HG02885 (cell line): ENCODE results near the gene TMEM203.
"Not testable (repeated sequence)": the region's sequence is repeated elsewhere in the genome, so short reads cannot be mapped to it uniquely, and the experiment has no call there.

ENCODE experiments used
- ATAC-seq: cut with Tn5 transposase; IDR thresholded peaks from one replicate; pipeline ENCODE4 v1.9.1; 2021; ENCODE audit warnings: mild to moderate bottlenecking; ENCODE audit not compliant: unreplicated experiment, poor library complexity

TMEM203 gene

GRCh38 chr9:137242269-137243203 is 37.1 kb upstream of the TMEM203 start:
- no peak for ATAC-seq

GRCh38 chr9:137241490-137242268 is 36.2 kb upstream of the TMEM203 start:
- ATAC-seq = no peak

- peak; percentile 75 for ATAC-seq
Observed at GRCh38 chr9:137240841-137241489, 35.5 kb upstream of the TMEM203 start, which contains the start of gene TUBB4B. Gene TUBB4B (plus strand): TSS chr9:137241287. CDS start chr9:137241361, 74 bp downstream.

- ATAC-seq = peak; percentile 23
Observed at GRCh38 chr9:137240318-137240840, 34.9 kb upstream of the TMEM203 start.

- not testable (repeated sequence) for ATAC-seq
Observed at GRCh38 chr9:137239541-137240200, 34.2 kb upstream of the TMEM203 start.

- no peak for ATAC-seq
Observed at GRCh38 chr9:137237759-137238726, 32.6 kb upstream of the TMEM203 start.

GRCh38 chr9:137236936-137237421 is 31.5 kb upstream of the TMEM203 start:
- ATAC-seq = no peak

GRCh38 chr9:137236238-137236935 is 30.9 kb upstream of the TMEM203 start:
- ATAC-seq = peak; percentile 22

GRCh38 chr9:137235424-137236237 is 30.2 kb upstream of the TMEM203 start:
- no peak for ATAC-seq

GRCh38 chr9:137234758-137235423 is 29.4 kb upstream of the TMEM203 start:
- no peak for ATAC-seq

GRCh38 chr9:137234055-137234697 is 28.7 kb upstream of the TMEM203 start:
- ATAC-seq = no peak

GRCh38 chr9:137233143-137233980 is 27.9 kb upstream of the TMEM203 start:
- no peak for ATAC-seq

GRCh38 chr9:137232510-137232909 is 27.1 kb upstream of the TMEM203 start:
- no peak for ATAC-seq

GRCh38 chr9:137232101-137232500 is 26.7 kb upstream of the TMEM203 start:
- ATAC-seq = no peak

- ATAC-seq = no peak
Observed at GRCh38 chr9:137231372-137232039, 26.1 kb upstream of the TMEM203 start.
